Stimulated activated CD8-positive, alpha-beta memory T cell treated with anti-CD3 and anti-CD28 coated beads, Interleukin-2, amount 100 ng/mL, for 1 hour (primary cell): ENCODE measurements around the gene C1QTNF12.

ENCODE experiments used
- DNase-seq, 2 donors: peaks; one replicate each; pipeline ENCODE4 v3.0.0-alpha.2; 2020; ENCODE audit warnings: low read depth in 2 of 2

Gene C1QTNF12, protein sequence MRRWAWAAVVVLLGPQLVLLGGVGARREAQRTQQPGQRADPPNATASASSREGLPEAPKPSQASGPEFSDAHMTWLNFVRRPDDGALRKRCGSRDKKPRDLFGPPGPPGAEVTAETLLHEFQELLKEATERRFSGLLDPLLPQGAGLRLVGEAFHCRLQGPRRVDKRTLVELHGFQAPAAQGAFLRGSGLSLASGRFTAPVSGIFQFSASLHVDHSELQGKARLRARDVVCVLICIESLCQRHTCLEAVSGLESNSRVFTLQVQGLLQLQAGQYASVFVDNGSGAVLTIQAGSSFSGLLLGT

DNA sequence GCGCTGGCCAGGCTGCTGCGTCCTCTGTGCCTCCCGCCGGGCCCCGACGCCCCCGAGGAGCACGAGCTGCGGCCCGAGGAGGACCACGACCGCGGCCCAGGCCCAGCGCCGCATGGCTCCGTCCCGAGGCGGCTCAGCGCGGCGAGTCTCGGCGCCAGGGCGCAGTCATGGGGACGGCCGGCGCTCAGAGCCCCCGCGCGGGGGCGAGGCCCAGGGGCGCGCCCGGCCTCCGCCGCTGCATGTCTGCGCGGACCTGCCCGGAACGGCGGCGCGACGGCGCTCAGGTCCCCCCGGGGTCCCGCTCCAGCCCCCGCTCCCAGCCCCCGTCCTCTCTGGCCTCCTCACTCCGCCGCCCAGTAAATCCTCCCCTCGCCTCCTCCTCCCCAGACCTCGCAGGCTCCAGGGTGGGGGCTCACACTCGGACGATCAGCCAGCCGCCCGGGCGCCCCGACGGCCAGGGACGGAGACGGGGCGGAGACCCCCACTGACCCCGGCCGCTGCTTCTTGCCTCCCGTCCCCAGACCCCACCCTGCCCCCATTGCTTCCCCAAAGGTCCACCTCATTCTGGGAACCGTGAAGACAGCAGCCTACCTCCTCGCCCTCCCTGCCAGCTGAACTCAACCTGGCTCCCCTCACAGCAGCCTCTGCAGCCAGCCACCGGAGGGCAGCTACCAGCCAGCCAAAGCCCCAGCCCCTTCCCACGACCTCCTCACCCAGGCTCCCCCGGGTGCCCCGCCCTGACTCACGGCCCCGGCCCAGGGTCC lies at the start of gene C1QTNF12:
Gene C1QTNF12, minus strand, starts transcription at position 146 of the 764 bp plus-strand sequence. Its CDS starts 32 bp downstream, at position 114.
- DNase-seq, result no peak

DNA sequence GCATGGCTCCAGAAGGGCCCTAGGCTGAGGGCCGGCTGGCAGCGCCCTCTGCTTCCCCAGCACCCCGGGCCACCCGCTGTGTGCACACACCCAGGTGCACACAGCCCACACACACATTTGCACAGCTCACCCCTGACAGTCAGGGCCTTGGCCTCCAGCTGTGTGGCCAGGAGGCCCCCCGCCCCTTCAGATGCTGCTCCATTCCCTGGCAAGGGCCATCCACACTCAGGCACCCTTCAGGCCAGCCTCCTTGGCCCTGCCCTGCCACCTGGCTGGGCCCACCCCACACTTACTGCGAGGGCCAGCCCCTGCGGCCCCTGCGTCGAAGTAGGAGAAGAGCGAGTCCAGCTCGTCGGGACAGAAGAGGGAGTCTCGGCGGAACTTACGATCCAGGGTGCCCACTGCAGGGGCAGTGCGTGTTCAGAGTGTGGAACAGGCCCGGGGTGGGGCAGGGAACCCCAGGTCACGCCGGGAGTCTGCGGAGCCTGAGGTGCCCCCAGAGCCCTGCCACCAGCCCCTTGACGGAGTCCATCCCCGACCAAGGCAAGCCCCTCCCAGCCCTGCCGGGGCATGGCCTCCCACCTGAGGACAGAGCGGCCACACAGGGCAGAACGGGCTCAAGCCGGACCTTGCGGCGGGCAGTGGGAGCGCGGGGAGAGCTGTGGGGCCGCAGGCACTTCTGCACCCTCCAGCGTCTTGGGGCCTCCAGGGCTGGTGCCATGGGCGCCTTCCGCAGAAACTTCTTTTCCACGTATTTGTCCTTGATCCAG lies 48.8 kb upstream of the C1QTNF12 start:
- DNase-seq, result no peak

DNA sequence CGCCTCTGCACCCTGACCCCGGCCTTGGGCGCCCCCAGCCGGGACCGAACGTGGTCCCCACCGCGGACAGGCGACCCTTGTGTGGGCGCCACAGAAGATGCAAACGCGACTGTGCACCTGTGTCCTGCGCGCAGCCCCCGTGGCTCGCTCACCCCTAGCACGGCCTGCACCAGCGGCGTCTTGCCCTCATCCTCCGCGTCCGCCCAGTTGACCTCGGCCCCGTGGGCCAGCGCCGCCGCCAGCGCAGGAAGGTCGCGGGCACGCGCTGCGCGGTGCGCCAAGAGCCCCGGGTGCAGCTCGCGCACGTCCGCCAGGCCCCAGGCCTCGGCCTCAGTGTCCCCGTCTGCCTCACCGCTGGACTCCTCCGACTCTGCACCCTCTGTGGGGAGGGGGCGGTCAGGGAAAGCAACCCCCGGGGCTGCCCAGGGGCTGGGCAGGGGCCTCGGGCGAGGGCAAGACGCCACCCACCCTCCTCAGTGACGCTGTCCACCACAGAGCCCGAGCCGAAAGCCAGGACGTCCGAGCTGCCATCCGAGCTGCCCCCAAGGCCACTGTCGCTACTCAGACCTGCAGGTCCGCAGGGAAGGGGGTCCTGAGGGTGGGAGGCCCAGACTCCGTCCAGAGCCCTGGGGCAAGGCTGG lies 47.8 kb upstream of the C1QTNF12 start:
- DNase-seq, result no peak

DNA sequence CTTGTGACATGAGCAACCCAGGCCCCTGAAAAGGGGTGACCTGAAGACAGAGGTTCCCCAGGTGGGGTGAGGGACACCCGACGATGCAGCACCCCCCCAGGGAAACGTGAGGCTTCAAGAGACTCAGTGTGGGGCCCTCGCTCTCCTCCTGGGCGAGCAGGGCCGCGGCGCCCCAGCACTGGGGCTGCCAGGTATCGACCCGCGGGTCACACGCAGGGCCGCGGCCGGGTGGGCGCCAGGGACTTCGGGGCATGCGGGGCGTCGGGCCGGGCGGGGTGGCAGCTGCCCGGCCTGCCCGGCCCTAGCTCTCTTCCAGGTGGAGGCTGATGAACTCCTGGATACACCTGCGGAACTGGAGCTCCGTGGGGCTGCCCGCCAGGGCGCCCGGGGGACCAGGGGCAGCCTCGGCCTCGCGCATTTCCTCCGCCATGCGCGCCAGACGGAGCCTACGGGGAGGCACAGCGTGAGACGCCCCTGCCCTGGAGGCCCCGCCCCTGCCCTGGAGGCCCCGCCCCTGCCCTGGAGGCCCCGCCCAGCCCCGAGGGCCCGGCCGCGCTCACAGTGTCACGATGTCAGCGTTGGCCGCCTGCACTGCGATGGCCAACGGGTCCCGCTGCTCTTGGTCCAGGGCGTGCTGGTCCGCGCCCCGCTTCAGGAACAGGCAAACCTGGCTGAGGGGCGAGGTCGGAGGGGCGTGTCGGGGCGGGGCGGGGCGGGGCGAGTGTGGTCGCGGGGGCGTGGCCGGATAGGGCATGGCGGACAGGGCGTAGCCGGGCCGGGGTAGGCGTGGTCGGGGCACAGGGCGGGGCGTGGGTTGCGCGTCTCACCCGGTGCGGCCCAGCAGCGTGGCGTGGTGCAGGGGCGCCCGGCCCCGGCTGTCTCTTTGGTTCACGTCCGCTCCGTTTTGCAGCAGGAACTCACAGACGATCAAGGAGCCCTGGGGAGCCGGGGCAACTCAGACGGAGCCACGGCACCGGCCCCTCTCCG lies 47.0 kb upstream of the C1QTNF12 start:
- no peak for DNase-seq

DNA sequence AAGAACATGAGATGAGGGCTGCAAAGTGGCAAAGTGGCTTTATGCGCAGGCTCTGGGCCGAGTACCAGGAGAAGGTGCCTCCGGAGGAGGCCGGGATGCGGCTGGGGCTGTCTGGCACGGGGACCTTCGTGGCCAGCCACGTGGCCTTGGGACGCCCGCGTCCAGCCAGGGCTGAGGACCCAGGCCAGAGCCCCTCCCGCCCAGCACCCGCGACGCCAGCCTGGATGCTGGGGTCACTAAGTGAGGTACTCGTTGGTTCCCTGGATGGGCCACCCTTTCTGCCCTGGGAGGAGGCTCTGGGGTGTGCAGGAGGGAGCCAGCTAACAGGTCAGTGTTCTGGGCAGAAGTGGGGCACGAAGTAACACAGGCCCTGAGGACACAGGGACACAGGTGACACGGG lies 46.3 kb upstream of the C1QTNF12 start:
- DNase-seq, result no peak

DNA sequence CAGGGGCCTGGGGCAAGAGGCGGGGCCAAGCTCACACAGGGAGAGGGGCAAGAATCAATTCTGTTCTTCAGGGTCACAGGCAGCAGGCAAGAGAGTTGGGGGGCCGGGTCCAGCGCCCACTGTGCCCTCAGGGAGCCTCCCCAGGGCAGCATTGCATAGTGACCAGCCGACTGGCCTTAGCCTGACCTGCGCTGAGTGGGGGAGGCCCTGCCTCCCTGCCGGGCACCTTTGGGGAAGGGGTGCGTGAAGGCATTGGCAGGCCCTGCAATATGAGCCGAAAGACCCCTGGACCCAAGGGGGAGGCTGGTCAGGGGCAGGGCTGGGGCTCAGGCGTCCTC lies 45.9 kb upstream of the C1QTNF12 start:
- no peak for DNase-seq

DNA sequence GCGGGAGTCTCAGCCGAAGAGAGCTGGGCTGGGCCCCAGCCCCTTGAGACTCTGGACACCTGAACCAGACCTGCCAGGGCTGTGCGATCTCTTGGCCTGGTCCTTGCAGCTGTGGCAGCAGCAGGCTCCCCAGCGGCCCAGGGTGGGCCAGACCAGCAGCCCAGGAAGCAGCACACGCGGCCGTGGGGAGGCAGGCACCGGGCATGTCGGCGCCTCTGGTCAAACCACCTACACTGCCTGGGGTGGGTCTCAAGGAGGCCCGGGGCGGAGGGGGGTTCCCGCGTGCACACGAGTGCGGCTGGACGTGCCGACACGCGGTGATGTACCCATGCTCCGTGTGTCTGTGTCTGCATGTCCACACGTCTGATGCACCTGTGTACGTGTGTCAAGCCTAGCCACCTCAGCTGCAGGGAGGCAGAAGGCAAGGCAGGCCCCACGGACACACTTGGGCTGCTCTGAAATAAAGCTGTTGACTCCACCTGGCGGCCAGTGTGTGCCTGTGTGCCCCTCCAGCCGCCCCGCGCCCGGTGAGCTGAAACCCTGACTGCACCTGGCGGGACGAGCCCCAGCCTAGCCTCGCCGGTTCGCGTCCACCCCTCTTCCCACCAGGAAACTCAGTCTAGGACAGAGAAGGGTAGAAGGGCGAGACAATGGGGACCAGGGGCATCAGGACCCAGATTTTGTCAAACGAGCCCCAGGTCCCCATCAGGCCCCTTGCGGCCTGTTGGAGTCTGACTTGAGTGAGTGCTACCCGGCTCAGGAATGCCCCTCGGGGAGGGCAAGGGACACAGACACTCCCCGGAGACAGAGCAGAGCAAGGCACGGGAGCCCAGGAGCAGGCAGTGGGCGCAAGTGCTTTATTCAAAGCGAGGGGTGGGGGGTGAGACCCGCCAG lies 45.3 kb upstream of the C1QTNF12 start:
- DNase-seq, result peak in 1 of 2 donors; percentile 42

DNA sequence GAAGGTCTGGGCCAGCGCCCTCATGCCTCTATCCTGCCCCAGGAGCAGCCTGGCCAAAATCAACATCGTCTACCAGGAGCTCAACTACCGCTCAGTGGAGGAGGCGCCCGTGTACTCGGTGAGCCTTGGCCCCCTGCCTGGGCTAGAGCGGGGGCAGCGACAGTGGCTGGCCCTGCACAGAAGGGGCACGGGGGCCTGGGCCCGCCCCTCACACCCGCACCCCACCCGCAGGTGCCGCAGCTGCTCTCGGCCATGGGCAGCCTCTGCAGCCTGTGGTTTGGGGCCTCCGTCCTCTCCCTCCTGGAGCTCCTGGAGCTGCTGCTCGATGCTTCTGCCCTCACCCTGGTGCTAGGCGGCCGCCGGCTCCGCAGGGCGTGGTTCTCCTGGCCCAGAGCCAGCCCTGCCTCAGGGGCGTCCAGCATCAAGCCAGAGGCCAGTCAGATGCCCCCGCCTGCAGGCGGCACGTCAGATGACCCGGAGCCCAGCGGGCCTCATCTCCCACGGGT lies 44.6 kb upstream of the C1QTNF12 start:
- no peak for DNase-seq

DNA sequence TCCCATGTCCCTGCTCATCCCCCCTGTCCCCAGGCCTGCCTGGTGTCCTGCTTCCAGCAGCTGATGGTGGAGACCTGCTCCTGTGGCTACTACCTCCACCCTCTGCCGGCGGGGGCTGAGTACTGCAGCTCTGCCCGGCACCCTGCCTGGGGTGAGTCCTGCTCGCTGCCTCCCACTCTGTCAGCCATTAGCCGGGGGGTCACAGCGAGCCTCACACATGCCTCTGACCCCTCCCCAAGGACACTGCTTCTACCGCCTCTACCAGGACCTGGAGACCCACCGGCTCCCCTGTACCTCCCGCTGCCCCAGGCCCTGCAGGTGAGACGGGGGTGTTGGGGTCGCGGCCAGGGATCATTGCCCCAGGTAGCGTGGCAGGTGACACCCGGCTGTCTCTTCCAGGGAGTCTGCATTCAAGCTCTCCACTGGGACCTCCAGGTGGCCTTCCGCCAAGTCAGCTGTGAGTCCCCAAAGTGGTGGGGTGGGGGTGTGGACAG lies 43.8 kb upstream of the C1QTNF12 start:
- DNase-seq, result peak in 1 of 2 donors; percentile 39

DNA sequence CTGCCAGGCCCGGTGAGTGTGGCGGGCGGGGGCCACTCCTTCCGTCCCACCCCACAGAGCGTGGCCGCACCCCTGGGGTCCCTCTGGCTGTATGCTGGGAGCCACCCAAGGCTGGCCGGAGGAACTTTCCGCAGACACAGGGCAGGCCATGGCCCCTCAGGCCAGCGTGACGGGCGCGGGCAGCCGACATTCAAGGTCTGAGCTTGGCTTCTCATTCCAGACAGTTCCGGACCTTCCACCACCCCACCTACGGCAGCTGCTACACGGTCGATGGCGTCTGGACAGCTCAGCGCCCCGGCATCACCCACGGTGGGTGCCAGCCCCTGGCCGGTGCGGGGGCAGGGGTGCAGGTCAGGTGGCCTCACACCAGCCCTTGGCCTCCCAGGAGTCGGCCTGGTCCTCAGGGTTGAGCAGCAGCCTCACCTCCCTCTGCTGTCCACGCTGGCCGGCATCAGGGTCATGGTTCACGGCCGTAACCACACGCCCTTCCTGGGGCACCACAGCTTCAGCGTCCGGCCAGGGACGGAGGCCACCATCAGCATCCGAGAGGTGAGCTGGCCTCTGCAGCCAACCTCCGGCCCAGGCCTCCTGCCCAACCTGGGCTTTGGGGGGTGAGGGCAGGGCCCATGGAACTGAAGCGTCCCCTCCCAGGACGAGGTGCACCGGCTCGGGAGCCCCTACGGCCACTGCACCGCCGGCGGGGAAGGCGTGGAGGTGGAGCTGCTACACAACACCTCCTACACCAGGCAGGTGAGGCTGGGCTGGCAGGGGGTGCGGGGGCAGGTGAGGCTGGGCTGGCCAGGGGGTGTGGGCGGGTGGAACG lies 41.0 kb upstream of the C1QTNF12 start:
- no peak for DNase-seq

DNA sequence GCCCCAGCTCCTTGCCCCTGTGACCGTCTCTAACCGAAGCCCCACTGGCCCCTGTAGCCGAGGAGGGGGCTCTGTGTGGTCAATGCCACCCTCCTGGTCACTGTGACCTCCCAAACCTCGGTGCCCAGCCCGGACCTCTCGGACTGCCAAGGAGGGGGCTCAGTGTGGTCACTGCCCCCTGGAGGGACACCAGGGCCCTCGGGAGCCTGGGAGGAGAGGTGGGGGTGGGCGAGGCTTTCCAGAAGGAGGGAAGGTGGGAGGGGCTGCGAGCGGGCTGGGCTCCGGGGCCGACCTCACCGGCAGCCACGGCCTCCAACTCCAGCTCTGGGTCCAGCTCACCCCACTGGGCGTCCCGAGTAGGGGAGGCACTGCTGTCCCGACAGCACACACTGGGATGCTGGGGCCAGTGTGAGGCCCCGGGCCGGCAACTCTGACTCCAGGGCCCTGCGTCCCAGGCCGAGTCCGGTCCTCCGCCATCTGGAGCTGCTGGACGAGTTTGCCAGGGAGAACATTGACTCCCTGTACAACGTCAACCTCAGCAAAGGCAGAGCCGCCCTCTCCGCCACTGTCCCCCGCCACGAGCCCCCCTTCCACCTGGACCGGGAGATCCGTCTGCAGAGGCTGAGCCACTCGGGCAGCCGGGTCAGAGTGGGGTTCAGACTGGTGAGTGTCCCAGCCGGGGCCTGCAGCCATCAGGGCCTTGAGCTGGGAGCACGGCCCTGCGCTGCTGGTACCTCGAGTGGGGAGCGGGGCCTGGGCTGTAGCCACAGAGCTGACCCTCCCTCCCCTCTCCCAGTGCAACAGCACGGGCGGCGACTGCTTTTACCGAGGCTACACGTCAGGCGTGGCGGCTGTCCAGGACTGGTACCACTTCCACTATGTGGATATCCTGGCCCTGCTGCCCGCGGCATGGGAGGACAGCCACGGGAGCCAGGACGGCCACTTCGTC lies 40.1 kb upstream of the C1QTNF12 start:
- DNase-seq, result no peak

DNA sequence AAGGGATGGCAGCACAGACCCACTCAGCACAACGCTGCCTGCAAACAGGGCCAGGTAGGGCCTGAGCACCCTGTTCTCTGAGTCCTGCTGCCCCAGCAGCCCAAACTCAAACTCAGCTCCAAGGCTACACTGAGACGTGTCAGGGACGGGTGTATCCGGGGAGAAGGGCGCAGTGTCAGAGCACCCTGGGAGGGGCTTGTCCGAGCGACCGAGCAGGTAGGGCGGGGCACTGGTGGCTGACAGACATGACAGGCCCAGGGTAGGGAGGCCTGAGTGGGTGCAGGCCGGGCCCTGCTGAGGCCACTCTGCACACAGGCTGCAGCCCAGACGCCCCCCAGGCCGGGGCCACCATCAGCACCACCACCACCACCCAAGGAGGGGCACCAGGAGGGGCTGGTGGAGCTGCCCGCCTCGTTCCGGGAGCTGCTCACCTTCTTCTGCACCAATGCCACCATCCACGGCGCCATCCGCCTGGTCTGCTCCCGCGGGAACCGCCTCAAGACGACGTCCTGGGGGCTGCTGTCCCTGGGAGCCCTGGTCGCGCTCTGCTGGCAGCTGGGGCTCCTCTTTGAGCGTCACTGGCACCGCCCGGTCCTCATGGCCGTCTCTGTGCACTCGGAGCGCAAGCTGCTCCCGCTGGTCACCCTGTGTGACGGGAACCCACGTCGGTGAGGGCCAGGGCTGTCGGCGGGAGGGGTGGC lies 39.2 kb upstream of the C1QTNF12 start:
- DNase-seq, result no peak

DNA sequence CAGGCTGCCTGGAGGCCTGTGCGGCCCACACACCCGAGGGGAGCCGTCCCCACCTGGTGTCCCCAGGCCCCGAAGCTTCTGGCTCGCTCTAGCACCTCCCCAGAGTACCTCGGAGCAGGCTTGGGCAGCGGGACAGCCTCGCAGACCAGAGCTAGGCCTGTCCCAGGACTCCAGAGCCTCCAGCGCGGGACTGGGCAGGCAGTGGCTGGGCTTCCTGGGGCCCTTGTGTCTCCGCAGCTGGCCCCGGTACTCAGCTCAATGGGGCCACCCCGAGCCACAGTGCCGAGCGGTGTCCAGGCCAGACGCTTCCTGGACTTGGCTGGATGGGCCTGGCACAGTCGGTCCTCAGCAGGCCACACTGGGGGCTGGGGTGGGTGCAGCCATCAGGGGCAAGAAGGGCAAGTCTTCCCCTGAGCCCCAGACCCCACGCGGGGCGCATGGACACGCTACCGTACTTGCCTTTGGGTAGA lies 38.6 kb upstream of the C1QTNF12 start:
- DNase-seq, result no peak

DNA sequence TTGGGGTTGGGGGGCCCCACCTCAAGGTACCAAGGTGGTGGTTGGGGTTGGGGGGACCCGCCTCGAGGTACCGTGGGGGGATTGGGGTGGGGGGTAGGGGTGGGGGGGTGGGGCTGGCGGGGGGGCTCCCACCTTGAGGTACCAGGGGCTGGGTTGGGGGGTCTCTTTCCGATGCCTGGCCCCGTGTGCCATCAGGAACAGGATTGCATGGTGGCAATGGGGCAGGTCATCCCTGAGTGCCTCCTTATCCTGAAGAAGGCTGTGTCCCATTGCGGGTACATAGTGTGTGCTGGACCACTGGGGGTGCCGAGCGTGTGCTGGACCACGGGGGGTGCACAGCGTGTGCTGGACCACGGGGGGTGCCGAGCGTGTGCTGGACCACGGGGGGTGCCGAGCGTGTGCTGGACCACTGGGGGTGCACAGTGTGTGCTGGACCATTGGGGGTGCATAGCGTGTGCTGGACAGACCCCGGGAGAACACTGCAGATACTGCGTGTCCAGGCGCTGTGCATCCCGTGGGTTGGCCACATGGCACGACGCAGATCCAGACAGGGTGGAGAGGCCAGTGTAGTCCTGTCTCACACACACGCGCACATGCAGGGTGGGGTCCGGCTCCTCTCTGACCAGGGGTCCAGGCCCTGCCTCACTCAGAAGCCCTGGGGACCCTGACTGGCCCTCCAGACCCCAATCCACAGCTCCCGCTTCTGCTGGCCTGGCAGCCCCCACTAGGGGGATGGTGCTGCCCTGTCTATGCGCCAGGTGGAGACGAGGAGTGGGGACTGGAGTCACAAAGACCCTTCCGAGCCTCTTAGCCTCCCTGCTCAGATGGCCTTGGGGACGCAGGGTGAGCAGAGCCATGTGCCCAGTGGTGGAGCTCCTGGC lies 37.9 kb upstream of the C1QTNF12 start:
- DNase-seq, result no peak

DNA sequence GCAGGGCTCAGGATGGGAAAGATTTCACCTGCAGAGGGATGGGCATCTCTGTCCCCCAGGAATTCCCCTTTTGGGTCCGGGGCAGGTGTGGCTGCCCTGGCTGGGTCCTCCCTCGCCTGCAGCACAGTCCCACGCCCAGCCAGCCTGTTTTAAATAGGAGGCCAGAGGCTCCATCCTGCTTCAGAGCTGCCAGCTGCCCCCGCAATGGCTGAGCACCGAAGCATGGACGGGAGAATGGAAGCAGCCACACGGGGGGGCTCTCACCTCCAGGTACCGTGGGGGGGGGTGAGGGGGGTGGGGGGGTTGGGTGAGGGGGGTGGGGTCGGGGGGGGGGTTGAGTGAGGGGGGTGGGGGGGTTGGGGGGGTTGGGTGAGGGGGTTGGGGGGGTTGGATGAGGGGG lies 37.3 kb upstream of the C1QTNF12 start:
- DNase-seq, result no peak

DNA sequence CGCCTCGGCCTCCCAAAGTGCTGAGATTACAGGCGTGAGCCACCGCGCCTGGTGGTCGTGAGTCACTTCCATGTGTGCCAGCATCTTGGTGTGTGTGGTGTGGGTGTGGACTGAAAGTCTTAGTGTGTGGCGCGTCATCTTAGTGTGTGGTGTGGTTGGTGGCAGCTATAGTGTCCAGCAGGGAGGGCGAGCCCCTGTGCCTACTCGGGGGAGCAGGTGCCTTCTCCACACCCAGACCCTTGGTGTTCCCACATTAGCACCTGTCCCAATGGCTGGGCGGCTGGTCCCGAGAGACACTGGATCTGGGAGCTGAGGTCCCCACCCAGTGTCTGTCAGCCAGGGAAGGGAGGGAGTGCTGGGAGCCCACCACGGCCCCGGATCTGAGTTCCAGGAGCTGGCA lies 36.5 kb upstream of the C1QTNF12 start:
- DNase-seq, result no peak
